ENCODE data around the gene MEIS2.

DNA sequence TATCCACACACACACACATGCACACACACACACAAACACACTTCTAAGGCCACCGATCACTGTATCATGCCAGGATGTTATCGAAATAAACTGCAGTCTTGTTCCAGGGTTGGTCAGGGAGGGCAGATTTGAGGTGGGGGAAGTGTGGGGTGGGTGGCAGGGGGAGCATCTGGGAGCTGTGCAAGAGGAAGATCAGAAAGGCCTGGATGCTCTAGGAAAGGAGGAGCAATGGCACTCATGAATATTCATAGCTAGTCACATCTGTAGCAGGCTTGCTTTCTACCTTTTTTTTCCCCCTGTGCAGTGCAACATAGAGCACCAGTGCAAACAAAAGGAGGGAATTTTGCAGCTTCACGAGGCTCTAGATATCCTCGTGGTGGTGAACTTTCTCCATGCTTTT is 84.9 kb downstream of the MEIS2 start:
- TF ChIP-seq CTCF (IDR thresholded peaks at IDR 0.05) (no peak), POLR2A (IDR thresholded peaks at IDR 0.05) (no peak)

All from adrenal gland (tissue), 5 donors.